H9 (cell line): ENCODE measurements around the gene LIN9. TPM values are rescaled to one million over a fixed set of nuclear protein-coding genes. Genes with fewer than 3 reads are reported as not detected.

Source experiments
- DNase-seq: peaks from one replicate; pipeline ENCODE4 v3.0.0-alpha.2; 2017
- H2AFZ ChIP-seq: one replicate; pipeline ENCODE4 v1.6.1; 2013; ENCODE audit warnings: mild to moderate bottlenecking, low read length, control low read depth, moderate library complexity
- H2AK5ac ChIP-seq: 2 replicates; pipeline ENCODE4 v1.6.1; 2013; ENCODE audit warnings: low read length, control low read depth, mixed read lengths; ENCODE audit not compliant: insufficient read length
- H2BK120ac ChIP-seq: one replicate; pipeline ENCODE4 v1.6.1; 2013; ENCODE audit warnings: low read depth, mild to moderate bottlenecking, low read length, control low read depth, inconsistent platforms; ENCODE audit not compliant: poor library complexity, severe bottlenecking
- H2BK12ac ChIP-seq: 2 replicates; pipeline ENCODE4 v1.6.1; 2013; ENCODE audit warnings: low read length, control low read depth, mixed read lengths, low read depth; ENCODE audit not compliant: insufficient read length
- H2BK15ac ChIP-seq: 2 replicates; pipeline ENCODE4 v1.6.1; 2013; ENCODE audit warnings: low read depth, low read length, control low read depth
- H2BK20ac ChIP-seq: one replicate; pipeline ENCODE4 v1.6.1; 2013; ENCODE audit warnings: low read depth, mild to moderate bottlenecking, low read length, control low read depth, inconsistent platforms; ENCODE audit not compliant: poor library complexity, severe bottlenecking
- H2BK5ac ChIP-seq: 2 replicates; pipeline ENCODE4 v1.6.1; 2013; ENCODE audit warnings: low read length, control low read depth, mixed read lengths; ENCODE audit not compliant: insufficient read length
- H3K14ac ChIP-seq: 2 replicates; pipeline ENCODE4 v1.6.1; 2013; ENCODE audit warnings: low read length, control low read depth; ENCODE audit not compliant: insufficient read depth
- H3K18ac ChIP-seq: 2 replicates; pipeline ENCODE4 v1.6.1; 2013; ENCODE audit warnings: low read depth, mild to moderate bottlenecking, mixed read lengths, low read length, control low read depth; ENCODE audit not compliant: insufficient read length
- H3K23ac ChIP-seq: 2 replicates; pipeline ENCODE4 v1.6.1; 2013; ENCODE audit warnings: low read length, control low read depth, mixed read lengths, low read depth; ENCODE audit not compliant: insufficient read length
- H3K23me2 ChIP-seq: 2 replicates; pipeline ENCODE4 v1.6.1; 2013; ENCODE audit warnings: low read depth, mild to moderate bottlenecking, mixed read lengths, low read length, control low read depth; ENCODE audit not compliant: insufficient read length, poor library complexity, severe bottlenecking
- H3K27ac ChIP-seq: 2 replicates; pipeline ENCODE4 v1.5.1; 2013; ENCODE audit warnings: low read length, control low read depth, mixed read lengths, low read depth; ENCODE audit not compliant: insufficient read length
- H3K27me3 ChIP-seq: 2 replicates; pipeline ENCODE4 v1.6.1; 2013; ENCODE audit warnings: low read length, control low read depth, inconsistent platforms; ENCODE audit not compliant: insufficient read depth
- H3K4ac ChIP-seq: 2 replicates; pipeline ENCODE4 v1.6.1; 2013; ENCODE audit warnings: low read depth, mild to moderate bottlenecking, control low read depth, inconsistent platforms, low read length, moderate library complexity
- H3K4me1 ChIP-seq: 2 replicates; pipeline ENCODE4 v1.6.1; 2013; ENCODE audit warnings: low read length, control low read depth, inconsistent platforms; ENCODE audit not compliant: insufficient read depth
- H3K4me2 ChIP-seq: 2 replicates; pipeline ENCODE4 v1.6.1; 2013; ENCODE audit warnings: low read length, control low read depth, mixed read lengths; ENCODE audit not compliant: insufficient read length, insufficient read depth
- H3K56ac ChIP-seq: 2 replicates; pipeline ENCODE4 v1.6.1; 2013; ENCODE audit warnings: low read depth, mild to moderate bottlenecking, mixed read lengths, low read length, control low read depth; ENCODE audit not compliant: insufficient read length
- H3K79me1 ChIP-seq: 2 replicates; pipeline ENCODE4 v1.6.1; 2013; ENCODE audit warnings: low read depth, mild to moderate bottlenecking, moderate library complexity, low read length, control low read depth, inconsistent platforms; ENCODE audit not compliant: insufficient read depth, poor library complexity, severe bottlenecking
- H3K79me2 ChIP-seq: 2 replicates; pipeline ENCODE4 v1.6.1; 2013; ENCODE audit warnings: low read length, control low read depth, inconsistent platforms; ENCODE audit not compliant: insufficient read depth
- H3K9ac ChIP-seq: 2 replicates; pipeline ENCODE4 v1.6.1; 2013; ENCODE audit warnings: low read length, control low read depth, mixed read lengths; ENCODE audit not compliant: insufficient read length; ENCODE audit errors: extremely low read depth
- H3K9me3 ChIP-seq: one replicate; pipeline ENCODE4 v1.6.1; 2013; ENCODE audit warnings: low read depth, low read length, inconsistent platforms; ENCODE audit not compliant: control insufficient read depth
- H3T11ph ChIP-seq: one replicate; pipeline ENCODE4 v1.6.1; 2013; ENCODE audit warnings: mild to moderate bottlenecking, low read length, control low read depth, inconsistent platforms
- H4K20me1 ChIP-seq: one replicate; pipeline ENCODE4 v1.6.1; 2013; ENCODE audit not compliant: control insufficient read depth, insufficient read length, insufficient read depth
- H4K5ac ChIP-seq: 2 replicates; pipeline ENCODE4 v1.6.1; 2013; ENCODE audit warnings: low read depth, mild to moderate bottlenecking, mixed read lengths, low read length, control low read depth; ENCODE audit not compliant: insufficient read length
- H4K8ac ChIP-seq: replicated peaks from 2 replicates; pipeline ENCODE4 v1.6.1; 2013; ENCODE audit warnings: low read length, control low read depth, mixed read lengths, low read depth; ENCODE audit not compliant: insufficient read length
- H4K91ac ChIP-seq: 2 replicates; pipeline ENCODE4 v1.6.1; 2013; ENCODE audit warnings: low read depth, mild to moderate bottlenecking, moderate library complexity, mixed read lengths, low read length, control low read depth; ENCODE audit not compliant: insufficient read length
- H3K27ac Mint-ChIP-seq, 3 experiments: 2 replicates in 2 of 3; 3 replicates in 1 of 3; pipeline ENCODE4 v1.8.0; 2020 to 2021; ENCODE audit warnings: mixed read lengths in 3 of 3, mild to moderate bottlenecking in 1 of 3, moderate library complexity in 1 of 3
- H3K27me3 Mint-ChIP-seq: 2 replicates; pipeline ENCODE4 v1.8.0; 2021; ENCODE audit warnings: low read depth, mild to moderate bottlenecking, moderate library complexity, mixed read lengths
- H3K36me3 Mint-ChIP-seq, 3 experiments: 2 replicates in 2 of 3; 3 replicates in 1 of 3; pipeline ENCODE4 v1.8.0; 2020 to 2021; ENCODE audit warnings: low read depth in 3 of 3, mixed read lengths in 3 of 3; ENCODE audit not compliant: insufficient read depth in 1 of 3
- H3K4me1 Mint-ChIP-seq, 2 experiments: 2 replicates each; pipeline ENCODE4 v1.8.0; 2020; ENCODE audit warnings: mixed read lengths in 2 of 2
- H3K4me3 Mint-ChIP-seq, 2 experiments: 2 replicates in 1 of 2; 3 replicates in 1 of 2; pipeline ENCODE4 v1.8.0; 2020 to 2021; ENCODE audit warnings: mild to moderate bottlenecking in 2 of 2, mixed read lengths in 2 of 2, moderate library complexity in 1 of 2
- H3K9me3 Mint-ChIP-seq, 2 experiments: 2 replicates in 1 of 2; 3 replicates in 1 of 2; pipeline ENCODE4 v1.8.0; 2020; ENCODE audit warnings: mild to moderate bottlenecking in 2 of 2, mixed read lengths in 2 of 2, moderate library complexity in 1 of 2
- WGBS: extraction: QIAGEN DNeasy Blood & Tissue Kit; methylation state at CpG from one replicate; pipeline ENCODE4 v1.1.7; 2013; ENCODE audit warnings: missing lambda C conversion rate, low lambda C conversion rate, mixed read lengths; ENCODE audit not compliant: insufficient read length; ENCODE audit errors: extremely low coverage; 5-methylcytosine and 5-hydroxymethylcytosine counted together
- total RNA-seq: library from RNA; stranded (reverse); gene quantifications from 2 replicates; pipeline ENCODE4 v1.2.1, GENCODE V29; 2021
- TF ChIP-seq, protein P1 (sequence below): fragments of 200-600 bp; sonication (generic); conservative IDR thresholded peaks from 3 replicates; pipeline ENCODE4 v1.8.0; 2021; ENCODE audit warnings: antibody characterized with exemption, mild to moderate bottlenecking

Gene LIN9
- total RNA-seq, 1 experiment from 2014 or later: 9.5 TPM

DNA sequence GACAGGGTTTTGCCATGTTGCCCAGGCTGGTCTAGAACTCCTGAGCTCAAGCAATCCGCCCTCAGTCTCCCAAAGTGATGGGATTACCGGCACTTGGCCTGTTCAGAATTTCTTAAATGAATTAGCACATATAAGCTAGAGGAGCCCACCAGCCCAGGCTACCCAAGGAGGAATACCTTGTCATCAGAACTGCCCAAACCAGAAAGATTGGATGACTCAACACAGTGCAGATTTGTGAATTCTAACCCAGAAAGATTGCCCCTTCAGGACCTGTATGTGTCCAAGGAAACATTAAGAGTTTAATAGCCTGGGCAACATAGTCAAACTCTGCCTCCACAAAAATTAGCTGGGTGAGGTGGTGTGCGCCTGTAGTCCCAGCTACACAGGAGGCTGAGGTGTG lies 14.0 kb upstream of the LIN9 start:
- Histone ChIP-seq H2BK12ac (no peak overlapping the region), H2BK20ac (no peak overlapping the region), H3K9ac (no peak overlapping the region), H2BK5ac (no peak overlapping the region), H3K18ac (no peak overlapping the region), H3K79me1 (no peaks in the 10 kb centered on the region), H3K9me3 (no peaks in the 10 kb centered on the region), H4K8ac (no peak overlapping the region), H3T11ph (no peak overlapping the region), H3K79me2 (no peaks in the 10 kb centered on the region), H3K56ac (no peak overlapping the region), H2AK5ac (no peak overlapping the region), H2AFZ (no peak overlapping the region), H3K14ac (no peak overlapping the region), H4K20me1 (no peaks in the 10 kb centered on the region), H3K4me2 (no peak overlapping the region), H3K23ac (no peak overlapping the region), H3K4me1 (no peaks in the 10 kb centered on the region), H3K4ac (no peak overlapping the region), H2BK15ac (no peak overlapping the region), H4K5ac (no peak overlapping the region), H2BK120ac (no peak overlapping the region), H3K23me2 (no peaks in the 10 kb centered on the region), H3K27ac (no peak overlapping the region), H4K91ac (no peak overlapping the region), H3K27me3 (no peaks in the 10 kb centered on the region)
- Mint-ChIP-seq H3K9me3 (peaks cover 0 to 3% of the 10 kb centered on the region in 2 experiments; a peak in 1 of 5 replicates), H3K4me1 (no peaks in the 10 kb centered on the region; a peak in 1 of 4 replicates), H3K4me3 (no peak overlapping the region), H3K27ac (no peak overlapping the region), H3K27me3 (peaks cover 3% of the 10 kb centered on the region; the same call in 1 of the 2 replicates), H3K36me3 (no peaks in the 10 kb centered on the region)
- TF ChIP-seq, protein P1, sequence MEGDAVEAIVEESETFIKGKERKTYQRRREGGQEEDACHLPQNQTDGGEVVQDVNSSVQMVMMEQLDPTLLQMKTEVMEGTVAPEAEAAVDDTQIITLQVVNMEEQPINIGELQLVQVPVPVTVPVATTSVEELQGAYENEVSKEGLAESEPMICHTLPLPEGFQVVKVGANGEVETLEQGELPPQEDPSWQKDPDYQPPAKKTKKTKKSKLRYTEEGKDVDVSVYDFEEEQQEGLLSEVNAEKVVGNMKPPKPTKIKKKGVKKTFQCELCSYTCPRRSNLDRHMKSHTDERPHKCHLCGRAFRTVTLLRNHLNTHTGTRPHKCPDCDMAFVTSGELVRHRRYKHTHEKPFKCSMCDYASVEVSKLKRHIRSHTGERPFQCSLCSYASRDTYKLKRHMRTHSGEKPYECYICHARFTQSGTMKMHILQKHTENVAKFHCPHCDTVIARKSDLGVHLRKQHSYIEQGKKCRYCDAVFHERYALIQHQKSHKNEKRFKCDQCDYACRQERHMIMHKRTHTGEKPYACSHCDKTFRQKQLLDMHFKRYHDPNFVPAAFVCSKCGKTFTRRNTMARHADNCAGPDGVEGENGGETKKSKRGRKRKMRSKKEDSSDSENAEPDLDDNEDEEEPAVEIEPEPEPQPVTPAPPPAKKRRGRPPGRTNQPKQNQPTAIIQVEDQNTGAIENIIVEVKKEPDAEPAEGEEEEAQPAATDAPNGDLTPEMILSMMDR: no peak
- WGBS: no CpG with 5 or more reads among the region's 3 CpGs
- DNase-seq: no peak
